GM12878 (cell line): ENCODE results near the gene COL28A1. TPM values are rescaled to one million over a fixed set of nuclear protein-coding genes. Genes with fewer than 3 reads are reported as not detected.

Experiments used
- IRF3 ChIP-seq: fragments of 450-650 bp; IDR thresholded peaks from 2 replicates; pipeline ENCODE4 v1.6.1; 2014; ENCODE audit warnings: mild to moderate bottlenecking
- MXI1 ChIP-seq: fragments of 150-350 bp; IDR thresholded peaks from 2 replicates; pipeline ENCODE4 v1.6.1; 2011; ENCODE audit warnings: low read depth, mild to moderate bottlenecking, inconsistent platforms, low read length, improper control_type of control experiment
- SKIL ChIP-seq: fragments of 450-650 bp; IDR thresholded peaks from 2 replicates; pipeline ENCODE4 v1.6.1; 2017; ENCODE audit warnings: mild to moderate bottlenecking, low read depth, inconsistent platforms; ENCODE audit not compliant: poor library complexity, severe bottlenecking
- TAF1 ChIP-seq: IDR thresholded peaks from 2 replicates; pipeline ENCODE4 v1.6.1; 2011; ENCODE audit warnings: mild to moderate bottlenecking, low read depth, low read length, borderline replicate concordance
- TARDBP ChIP-seq: IDR thresholded peaks from 2 replicates; pipeline ENCODE4 v1.6.1; 2016; ENCODE audit warnings: borderline replicate concordance
- ZNF24 ChIP-seq: fragments of 450-650 bp; IDR thresholded peaks from 2 replicates; pipeline ENCODE4 v1.6.1; 2017; ENCODE audit warnings: antibody characterized with exemption, mild to moderate bottlenecking
- ZZZ3 ChIP-seq: IDR thresholded peaks from 2 replicates; pipeline ENCODE4 v1.6.1; 2011; ENCODE audit warnings: low read depth; ENCODE audit not compliant: control insufficient read depth, insufficient read length
- polyA plus RNA-seq, 11 experiments: library from polyadenylated mRNA; depleted of rRNA in 4 of 11; unstranded in 6 of 11; stranded (reverse) in 5 of 11; fragments of >200 nt; fragmentation: Nextera tagmentation in 4 of 11; fragmentation: Illumina TruSeq in 1 of 11; extraction: Ambion mirVana in 4 of 11; extraction: Trizol in 1 of 11; gene quantifications; 1 replicate in 1 of 11; 2 replicates in 10 of 11; pipeline versions ENCODE4 v1.2.1 to v1.2.3, GENCODE V29; 2011 to 2016; ENCODE audit warnings: inconsistent platforms in 2 of 11, missing spikeins in 2 of 11, low read depth in 1 of 11
- total RNA-seq, 4 experiments: library from RNA; depleted of rRNA in 3 of 4; stranded (reverse); fragments of >200 nt in 3 of 4; fragmentation: Illumina TruSeq in 1 of 4; extraction: Trizol in 1 of 4; gene quantifications; 2 replicates each; pipeline versions ENCODE4 v1.2.1 to v1.2.3, GENCODE V29; 2013 to 2021
- TF ChIP-seq, protein P1 (sequence below): fragments of 150-350 bp; IDR thresholded peaks from 2 replicates; pipeline ENCODE4 v1.6.1; 2016; ENCODE audit warnings: low read depth, low read length
- TF ChIP-seq, protein P2 (sequence below): fragments of 450-650 bp; IDR thresholded peaks from 2 replicates; pipeline ENCODE4 v1.6.1; 2017; ENCODE audit warnings: antibody characterized with exemption, mild to moderate bottlenecking, moderate library complexity

The COL28A1 gene
- total and polyA plus RNA-seq, 10 of the 15 experiments (the other 5 are each of a cell fraction or from before 2014, with no cell fraction given) = 0.05 to 0.22 TPM; not detected in 8

- TF ChIP-seq TAF1 = no peak
- TF ChIP-seq SKIL = peak; percentile 23
- TF ChIP-seq ZNF24 = 0 out of 2 replicates have a peak, but pooled peaks have one; percentile 19
- no peak for TF ChIP-seq IRF3
- TF ChIP-seq MXI1 = no peak; the same call in 1 of the 2 replicates
- TF ChIP-seq, protein P1, sequence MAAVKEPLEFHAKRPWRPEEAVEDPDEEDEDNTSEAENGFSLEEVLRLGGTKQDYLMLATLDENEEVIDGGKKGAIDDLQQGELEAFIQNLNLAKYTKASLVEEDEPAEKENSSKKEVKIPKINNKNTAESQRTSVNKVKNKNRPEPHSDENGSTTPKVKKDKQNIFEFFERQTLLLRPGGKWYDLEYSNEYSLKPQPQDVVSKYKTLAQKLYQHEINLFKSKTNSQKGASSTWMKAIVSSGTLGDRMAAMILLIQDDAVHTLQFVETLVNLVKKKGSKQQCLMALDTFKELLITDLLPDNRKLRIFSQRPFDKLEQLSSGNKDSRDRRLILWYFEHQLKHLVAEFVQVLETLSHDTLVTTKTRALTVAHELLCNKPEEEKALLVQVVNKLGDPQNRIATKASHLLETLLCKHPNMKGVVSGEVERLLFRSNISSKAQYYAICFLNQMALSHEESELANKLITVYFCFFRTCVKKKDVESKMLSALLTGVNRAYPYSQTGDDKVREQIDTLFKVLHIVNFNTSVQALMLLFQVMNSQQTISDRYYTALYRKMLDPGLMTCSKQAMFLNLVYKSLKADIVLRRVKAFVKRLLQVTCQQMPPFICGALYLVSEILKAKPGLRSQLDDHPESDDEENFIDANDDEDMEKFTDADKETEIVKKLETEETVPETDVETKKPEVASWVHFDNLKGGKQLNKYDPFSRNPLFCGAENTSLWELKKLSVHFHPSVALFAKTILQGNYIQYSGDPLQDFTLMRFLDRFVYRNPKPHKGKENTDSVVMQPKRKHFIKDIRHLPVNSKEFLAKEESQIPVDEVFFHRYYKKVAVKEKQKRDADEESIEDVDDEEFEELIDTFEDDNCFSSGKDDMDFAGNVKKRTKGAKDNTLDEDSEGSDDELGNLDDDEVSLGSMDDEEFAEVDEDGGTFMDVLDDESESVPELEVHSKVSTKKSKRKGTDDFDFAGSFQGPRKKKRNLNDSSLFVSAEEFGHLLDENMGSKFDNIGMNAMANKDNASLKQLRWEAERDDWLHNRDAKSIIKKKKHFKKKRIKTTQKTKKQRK = no peak
- TF ChIP-seq ZZZ3 = no peak
- no peak for TF ChIP-seq TARDBP
- TF ChIP-seq, protein P2, sequence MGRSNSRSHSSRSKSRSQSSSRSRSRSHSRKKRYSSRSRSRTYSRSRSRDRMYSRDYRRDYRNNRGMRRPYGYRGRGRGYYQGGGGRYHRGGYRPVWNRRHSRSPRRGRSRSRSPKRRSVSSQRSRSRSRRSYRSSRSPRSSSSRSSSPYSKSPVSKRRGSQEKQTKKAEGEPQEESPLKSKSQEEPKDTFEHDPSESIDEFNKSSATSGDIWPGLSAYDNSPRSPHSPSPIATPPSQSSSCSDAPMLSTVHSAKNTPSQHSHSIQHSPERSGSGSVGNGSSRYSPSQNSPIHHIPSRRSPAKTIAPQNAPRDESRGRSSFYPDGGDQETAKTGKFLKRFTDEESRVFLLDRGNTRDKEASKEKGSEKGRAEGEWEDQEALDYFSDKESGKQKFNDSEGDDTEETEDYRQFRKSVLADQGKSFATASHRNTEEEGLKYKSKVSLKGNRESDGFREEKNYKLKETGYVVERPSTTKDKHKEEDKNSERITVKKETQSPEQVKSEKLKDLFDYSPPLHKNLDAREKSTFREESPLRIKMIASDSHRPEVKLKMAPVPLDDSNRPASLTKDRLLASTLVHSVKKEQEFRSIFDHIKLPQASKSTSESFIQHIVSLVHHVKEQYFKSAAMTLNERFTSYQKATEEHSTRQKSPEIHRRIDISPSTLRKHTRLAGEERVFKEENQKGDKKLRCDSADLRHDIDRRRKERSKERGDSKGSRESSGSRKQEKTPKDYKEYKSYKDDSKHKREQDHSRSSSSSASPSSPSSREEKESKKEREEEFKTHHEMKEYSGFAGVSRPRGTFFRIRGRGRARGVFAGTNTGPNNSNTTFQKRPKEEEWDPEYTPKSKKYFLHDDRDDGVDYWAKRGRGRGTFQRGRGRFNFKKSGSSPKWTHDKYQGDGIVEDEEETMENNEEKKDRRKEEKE = no peak
Measured at GRCh38 chr7:7569081-7569527, 33.4 kb upstream of the COL28A1 start (continued).
